CD4-positive, alpha-beta T cell treated with Interleukin-2 at 100 ng/mL for 4 hours (primary cell): ENCODE data around the gene NDRG4.
A peak's percentile ranks its signal among the peaks of the same experiment; 100 is the strongest.
"Not testable (repeated sequence)": the region's sequence is repeated elsewhere in the genome, so short reads cannot be mapped to it uniquely, and the experiment has no call there.

Experiments
- DNase-seq: peaks from one replicate; pipeline ENCODE4 v3.0.0-alpha.2; 2020; ENCODE audit warnings: low spot score

NDRG4 gene

GRCh38 chr16:58465817-58466216 lies 34.1 kb upstream of the NDRG4 start:
- DNase-seq = no peak

- DNase-seq = no peak
Observed at GRCh38 chr16:58466396-58466795, 33.5 kb upstream of the NDRG4 start.

GRCh38 chr16:58467905-58468304 lies 32.0 kb upstream of the NDRG4 start:
- DNase-seq = no peak

- no peak for DNase-seq
Observed at GRCh38 chr16:58471209-58471975, 28.6 kb upstream of the NDRG4 start.

GRCh38 chr16:58472266-58472665 lies 27.7 kb upstream of the NDRG4 start:
- no peak for DNase-seq

- no peak for DNase-seq
Observed at GRCh38 chr16:58472827-58473226, 27.1 kb upstream of the NDRG4 start.

- no peak for DNase-seq
Observed at GRCh38 chr16:58474296-58474695, 25.6 kb upstream of the NDRG4 start.

- DNase-seq = no peak
Observed at GRCh38 chr16:58475091-58475619, 24.8 kb upstream of the NDRG4 start.

GRCh38 chr16:58476791-58477190 lies 23.2 kb upstream of the NDRG4 start:
- no peak for DNase-seq

GRCh38 chr16:58478427-58478826 lies 21.5 kb upstream of the NDRG4 start:
- no peak for DNase-seq

GRCh38 chr16:58481226-58481869 lies 18.6 kb upstream of the NDRG4 start:
- no peak for DNase-seq

- no peak for DNase-seq
Observed at GRCh38 chr16:58481931-58482330, 18.0 kb upstream of the NDRG4 start.

- DNase-seq = no peak
Observed at GRCh38 chr16:58485184-58485887, 14.6 kb upstream of the NDRG4 start.

- DNase-seq = peak; percentile 66
Observed at GRCh38 chr16:58487566-58488351, 12.2 kb upstream of the NDRG4 start.

- DNase-seq = no peak
Observed at GRCh38 chr16:58488531-58488930, 11.4 kb upstream of the NDRG4 start.

- no peak for DNase-seq
Observed at GRCh38 chr16:58490065-58490464, 9.9 kb upstream of the NDRG4 start.

GRCh38 chr16:58490539-58490938 lies 9.4 kb upstream of the NDRG4 start:
- not testable (repeated sequence) for DNase-seq

GRCh38 chr16:58492066-58492465 lies 7.9 kb upstream of the NDRG4 start:
- no peak for DNase-seq

- DNase-seq = no peak
Observed at GRCh38 chr16:58492735-58493134, 7.2 kb upstream of the NDRG4 start.

- no peak for DNase-seq
Observed at GRCh38 chr16:58493756-58494431, 6.0 kb upstream of the NDRG4 start.

- peak; percentile 40 for DNase-seq
Observed at GRCh38 chr16:58494981-58495520, 4.9 kb upstream of the NDRG4 start.
